Fibroblast of lung (primary cell): Measurements from ENCODE around the gene SACM1L. TPM values are rescaled to one million over a fixed set of nuclear protein-coding genes. Genes with fewer than 3 reads are reported as not detected.

Experiments
- DNase-seq, 2 donors: peaks; one replicate each; pipeline versions ENCODE4 v3.0.0 to v3.0.0-alpha.2; 2010; ENCODE audit warnings: low read depth in 2 of 2
- H2AFZ ChIP-seq: 2 replicates; pipeline ENCODE4 v1.5.1; 2012; ENCODE audit warnings: low read length, control low read depth, inconsistent platforms
- H3K27ac ChIP-seq: 2 replicates; pipeline ENCODE4 v1.5.1; 2011; ENCODE audit warnings: low read length, control low read depth; ENCODE audit not compliant: insufficient read depth
- H3K27me3 ChIP-seq: 2 replicates; pipeline ENCODE4 v1.5.1; 2011; ENCODE audit warnings: mild to moderate bottlenecking, low read length; ENCODE audit not compliant: control insufficient read depth, insufficient read depth
- H3K36me3 ChIP-seq: 2 replicates; pipeline ENCODE4 v1.5.1; 2011; ENCODE audit warnings: low read length; ENCODE audit not compliant: control insufficient read depth, insufficient read depth
- H3K4me1 ChIP-seq: 2 replicates; pipeline ENCODE4 v1.5.1; 2011; ENCODE audit warnings: low read length; ENCODE audit not compliant: control insufficient read depth, insufficient read depth; ENCODE audit errors: extremely low read depth
- H3K4me2 ChIP-seq: 2 replicates; pipeline ENCODE4 v1.5.1; 2011; ENCODE audit warnings: low read length, control low read depth; ENCODE audit not compliant: insufficient read depth; ENCODE audit errors: extremely low read depth
- H3K4me3 ChIP-seq, 4 experiments: fragments of 200-600 bp in 1 of 4; sonication (generic) in 1 of 4; replicated peaks in 1 of 4; 2 replicates each; pipeline ENCODE4 v1.5.1; 2011 to 2016; ENCODE audit warnings: low read length in 4 of 4, low read depth in 3 of 4, mild to moderate bottlenecking in 3 of 4, control low read depth in 2 of 4, inconsistent platforms in 1 of 4, mixed read lengths in 1 of 4; ENCODE audit not compliant: insufficient read depth in 1 of 4; ENCODE audit errors: control extremely low read depth in 1 of 4
- H3K79me2 ChIP-seq: 2 replicates; pipeline ENCODE4 v1.5.1; 2012; ENCODE audit warnings: mild to moderate bottlenecking, low read length, inconsistent platforms; ENCODE audit not compliant: control insufficient read depth, insufficient read depth
- H3K9ac ChIP-seq: 2 replicates; pipeline ENCODE4 v1.5.1; 2011; ENCODE audit warnings: mild to moderate bottlenecking, low read length, control low read depth; ENCODE audit not compliant: insufficient read depth
- H3K9me3 ChIP-seq: 2 replicates; pipeline ENCODE4 v1.5.1; 2012; ENCODE audit warnings: low read depth, low read length; ENCODE audit not compliant: control insufficient read depth, insufficient read depth
- H4K20me1 ChIP-seq: 2 replicates; pipeline ENCODE4 v1.5.1; 2011; ENCODE audit warnings: low read length; ENCODE audit not compliant: control insufficient read depth, insufficient read depth; ENCODE audit errors: extremely low read depth
- EZH2 ChIP-seq: IDR thresholded peaks from 2 replicates; pipeline ENCODE4 v1.5.1; 2012; ENCODE audit warnings: low read length, control low read depth, mild to moderate bottlenecking; ENCODE audit errors: missing control alignments
- polyA plus RNA-seq, 2 donors: library from polyadenylated mRNA; depleted of rRNA in 1 of 2; stranded (reverse) in 1 of 2; unstranded in 1 of 2; fragments of >200 nt; gene quantifications; 2 replicates each; pipeline ENCODE4 v1.2.1, GENCODE V29; 2011 to 2012; ENCODE audit warnings: missing spikeins in 1 of 2
- total RNA-seq: library from RNA; depleted of rRNA; stranded (reverse); fragments of >200 nt; gene quantifications from 2 replicates; pipeline ENCODE4 v1.2.1, GENCODE V29; 2014
- TF ChIP-seq, protein P1 (sequence below), 2 donors: IDR thresholded peaks in 1 of 2; conservative IDR thresholded peaks in 1 of 2; 1 replicate in 1 of 2; 2 replicates in 1 of 2; pipeline ENCODE4 v1.5.1; 2011 to 2012; ENCODE audit warnings: low read length in 2 of 2, control low read depth in 1 of 2, inconsistent platforms in 1 of 2, low read depth in 1 of 2, mild to moderate bottlenecking in 1 of 2

Gene SACM1L
- total and polyA plus RNA-seq, 2 donors (not counting 1 experiment from before 2014, with no cell fraction given), result 33.3 to 41.8 TPM

DNA sequence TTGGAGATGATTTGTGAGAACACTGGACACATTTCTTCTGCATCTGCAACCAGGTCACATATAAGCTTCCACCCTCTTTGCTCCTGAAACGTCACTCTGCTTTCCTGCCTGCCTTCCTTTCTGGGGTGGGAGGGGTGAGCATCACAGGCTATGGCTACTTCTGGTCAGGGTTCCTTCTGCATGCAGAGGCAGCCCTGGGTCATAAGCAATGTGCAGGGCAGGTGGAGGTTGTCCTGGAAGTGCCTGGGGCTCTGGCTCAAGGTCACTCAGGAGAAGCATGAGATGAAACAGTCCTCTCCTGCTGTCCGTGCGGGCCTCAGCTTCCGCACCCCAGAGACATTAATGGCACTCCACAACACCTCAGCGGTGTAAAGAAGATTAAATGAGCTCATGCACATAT lies 92.1 kb downstream of the SACM1L start:
- peaks cover 26% of the 10 kb centered on the region for H3K27me3 ChIP-seq
- H3K4me3 ChIP-seq, result no peak overlapping the region

DNA sequence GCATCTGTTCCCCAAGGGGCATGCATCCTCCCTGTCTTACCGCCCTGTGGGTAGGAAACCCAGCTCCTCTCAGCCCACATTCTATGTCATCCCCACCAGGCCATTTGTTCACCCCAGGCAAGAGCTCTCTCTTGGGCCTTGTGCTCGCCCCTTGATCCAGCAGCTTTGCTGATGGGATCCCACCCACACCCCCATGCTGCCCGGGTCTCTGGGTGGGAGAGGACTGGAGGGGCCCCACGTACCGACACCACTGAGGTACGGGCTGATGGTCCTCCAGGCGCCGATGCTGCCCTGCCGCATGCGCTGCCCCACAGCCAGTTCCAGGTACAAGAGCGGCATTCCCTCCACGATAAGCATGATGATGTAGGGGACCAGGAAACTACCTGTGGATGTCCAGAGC lies 92.6 kb downstream of the SACM1L start:
- Histone ChIP-seq H3K27me3 (peaks cover 24% of the 10 kb centered on the region), H3K4me2 (no peak overlapping the region)

More for the DNA sequence above, 92.1 kb downstream of the SACM1L start:
- H3K27ac ChIP-seq, result no peak overlapping the region
- H3K36me3 ChIP-seq, result no peaks in the 10 kb centered on the region
- H3K79me2 ChIP-seq, result no peaks in the 10 kb centered on the region
- no peak overlapping the region for H2AFZ ChIP-seq
- no peak overlapping the region for H3K4me2 ChIP-seq
- no peaks in the 10 kb centered on the region for H3K4me1 ChIP-seq
- no peaks in the 10 kb centered on the region for H3K9me3 ChIP-seq
- DNase-seq, result no peak
- TF ChIP-seq EZH2, result no peak
- TF ChIP-seq, protein P1, sequence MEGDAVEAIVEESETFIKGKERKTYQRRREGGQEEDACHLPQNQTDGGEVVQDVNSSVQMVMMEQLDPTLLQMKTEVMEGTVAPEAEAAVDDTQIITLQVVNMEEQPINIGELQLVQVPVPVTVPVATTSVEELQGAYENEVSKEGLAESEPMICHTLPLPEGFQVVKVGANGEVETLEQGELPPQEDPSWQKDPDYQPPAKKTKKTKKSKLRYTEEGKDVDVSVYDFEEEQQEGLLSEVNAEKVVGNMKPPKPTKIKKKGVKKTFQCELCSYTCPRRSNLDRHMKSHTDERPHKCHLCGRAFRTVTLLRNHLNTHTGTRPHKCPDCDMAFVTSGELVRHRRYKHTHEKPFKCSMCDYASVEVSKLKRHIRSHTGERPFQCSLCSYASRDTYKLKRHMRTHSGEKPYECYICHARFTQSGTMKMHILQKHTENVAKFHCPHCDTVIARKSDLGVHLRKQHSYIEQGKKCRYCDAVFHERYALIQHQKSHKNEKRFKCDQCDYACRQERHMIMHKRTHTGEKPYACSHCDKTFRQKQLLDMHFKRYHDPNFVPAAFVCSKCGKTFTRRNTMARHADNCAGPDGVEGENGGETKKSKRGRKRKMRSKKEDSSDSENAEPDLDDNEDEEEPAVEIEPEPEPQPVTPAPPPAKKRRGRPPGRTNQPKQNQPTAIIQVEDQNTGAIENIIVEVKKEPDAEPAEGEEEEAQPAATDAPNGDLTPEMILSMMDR (conservative IDR thresholded peaks at IDR 0.05 in 1 of 2, IDR thresholded peaks at IDR 0.05 in 1 of 2; ENCODE audit: low read depth in 1 of 2, low read length in 2 of 2), result no peak
- H3K9ac ChIP-seq, result no peak overlapping the region
- no peaks in the 10 kb centered on the region for H4K20me1 ChIP-seq

DNA sequence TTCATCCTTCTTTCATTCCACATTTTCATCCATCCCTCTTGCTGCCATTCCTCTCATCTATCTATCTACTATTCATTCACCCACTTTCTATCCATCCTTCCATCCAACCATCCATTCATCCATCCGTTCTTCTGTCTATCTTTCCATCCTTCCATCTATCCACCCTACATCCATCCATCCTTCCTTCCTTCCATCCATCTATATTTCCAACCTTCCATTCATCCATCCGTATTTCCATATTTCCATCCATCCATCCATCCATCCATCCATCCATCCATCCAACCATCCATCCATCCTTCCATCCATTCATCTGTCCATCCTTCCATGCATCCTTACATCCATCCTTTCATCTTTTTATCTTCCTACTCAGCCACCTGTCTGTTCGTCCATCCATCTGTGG lies 93.2 kb downstream of the SACM1L start:
- H3K27me3 ChIP-seq, result peaks cover 23% of the 10 kb centered on the region
- H4K20me1 ChIP-seq, result no peaks in the 10 kb centered on the region
- no peak overlapping the region for H3K4me2 ChIP-seq
- no peak overlapping the region for H2AFZ ChIP-seq
- H3K36me3 ChIP-seq, result no peaks in the 10 kb centered on the region
- H3K4me3 ChIP-seq, result no peak overlapping the region
- TF ChIP-seq EZH2, result no peak
- TF ChIP-seq, protein P1 (conservative IDR thresholded peaks at IDR 0.05 in 1 of 2, IDR thresholded peaks at IDR 0.05 in 1 of 2; ENCODE audit: low read depth in 1 of 2, low read length in 2 of 2), result no peak
- no peaks in the 10 kb centered on the region for H3K9me3 ChIP-seq
- H3K79me2 ChIP-seq, result no peaks in the 10 kb centered on the region
- H3K4me1 ChIP-seq, result no peaks in the 10 kb centered on the region
- DNase-seq, result no peak
- H3K9ac ChIP-seq, result no peak overlapping the region
- no peak overlapping the region for H3K27ac ChIP-seq

More for the DNA sequence above, 92.6 kb downstream of the SACM1L start:
- H3K79me2 ChIP-seq, result no peaks in the 10 kb centered on the region
- no peak overlapping the region for H3K9ac ChIP-seq
- no peaks in the 10 kb centered on the region for H3K9me3 ChIP-seq
- H4K20me1 ChIP-seq, result no peaks in the 10 kb centered on the region
- no peak for DNase-seq
- no peak overlapping the region for H2AFZ ChIP-seq
- no peak overlapping the region for H3K27ac ChIP-seq
- no peaks in the 10 kb centered on the region for H3K4me1 ChIP-seq
- H3K4me3 ChIP-seq, result no peak overlapping the region
- H3K36me3 ChIP-seq, result no peaks in the 10 kb centered on the region
- TF ChIP-seq EZH2, result no peak
- TF ChIP-seq, protein P1 (conservative IDR thresholded peaks at IDR 0.05 in 1 of 2, IDR thresholded peaks at IDR 0.05 in 1 of 2; ENCODE audit: low read depth in 1 of 2, low read length in 2 of 2), result no peak
